Embryonic facial prominence (tissue), 1 donor: ENCODE data around the gene ZNF506.
"Not testable (repeated sequence)": the region's sequence is repeated elsewhere in the genome, so short reads cannot be mapped to it uniquely, and the experiment has no call there.

Source experiments
- DNase-seq: peaks from one replicate; pipeline ENCODE4 v3.0.0-alpha.2; 2016; ENCODE audit errors: extremely low spot score

Gene ZNF506

GRCh38 chr19:19745496-19746285 lies 75.9 kb downstream of the ZNF506 start:
- DNase-seq: no peak

GRCh38 chr19:19744641-19745040 lies 76.9 kb downstream of the ZNF506 start:
- no peak for DNase-seq

DNA sequence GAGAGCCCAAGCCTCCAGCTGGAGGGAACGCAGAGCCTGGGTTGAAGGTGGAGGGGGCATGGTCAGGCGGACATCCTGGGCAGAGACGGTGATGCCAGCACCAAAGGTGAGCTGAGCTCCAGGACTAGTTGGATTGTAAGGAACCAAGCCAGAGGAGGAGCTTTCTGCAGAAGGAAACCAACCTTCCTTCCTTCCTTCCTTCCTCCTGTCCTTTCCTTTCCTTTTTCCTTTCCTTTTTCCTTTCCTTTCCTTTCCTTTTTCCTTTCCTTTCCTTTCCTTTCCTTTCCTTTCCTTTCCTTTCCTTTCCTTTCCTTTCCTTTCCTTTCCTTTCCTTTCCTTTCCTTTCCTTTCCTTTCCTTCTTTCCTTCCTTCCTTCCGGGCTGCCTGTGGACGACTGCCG lies 77.6 kb downstream of the ZNF506 start:
- not testable (repeated sequence) for DNase-seq

DNA sequence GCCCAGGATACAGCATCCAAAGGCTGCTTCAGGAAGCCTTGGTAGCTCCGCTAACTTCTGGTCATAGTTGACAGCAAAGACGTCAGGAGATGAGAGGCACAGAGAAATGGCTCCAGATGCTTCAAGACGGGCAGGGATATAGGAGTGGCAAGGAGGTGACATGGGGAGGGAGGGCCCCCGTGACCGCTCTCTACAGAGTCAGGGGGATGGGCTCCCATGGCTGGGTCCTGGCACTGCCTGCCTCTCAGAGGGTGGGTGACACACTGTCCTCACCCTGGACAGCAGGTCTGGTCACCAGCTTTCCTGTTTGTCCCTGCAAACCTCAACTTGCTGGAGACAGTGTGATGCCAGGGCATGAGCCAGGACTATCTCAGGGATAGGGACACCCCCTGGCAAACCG lies 78.4 kb downstream of the ZNF506 start:
- DNase-seq: no peak

DNA sequence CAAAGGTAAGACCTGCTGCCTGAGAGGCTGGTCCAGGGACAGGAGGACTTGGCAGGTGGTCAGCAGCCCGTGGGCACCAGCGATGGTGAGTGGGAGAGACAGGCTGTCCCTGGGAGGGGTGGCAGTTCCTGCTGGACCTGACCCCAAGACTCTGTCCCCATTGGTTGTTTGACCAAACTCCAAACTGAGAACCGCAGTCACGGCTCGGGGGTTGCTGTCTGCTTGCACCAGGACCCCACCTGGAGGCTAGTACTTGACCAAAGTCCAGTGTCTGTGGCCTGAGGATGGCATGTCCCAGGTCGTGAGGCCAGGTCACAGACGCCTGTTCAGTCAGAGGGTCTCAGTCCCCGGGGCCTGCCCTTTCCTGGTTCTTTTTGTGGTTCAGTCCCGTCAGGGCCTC lies 78.8 kb downstream of the ZNF506 start:
- DNase-seq: no peak
